NCI-H128 (cell line): Measurements from ENCODE around the gene LRP1B.
"Not testable (repeated sequence)": the region's sequence is repeated elsewhere in the genome, so short reads cannot be mapped to it uniquely, and the experiment has no call there.

Experiments used
- DNase-seq: peaks from one replicate; lab custom pipeline; 2025; ENCODE audit not compliant: unreplicated experiment; lab: John Stamatoyannopoulos, UW

Gene LRP1B

DNA sequence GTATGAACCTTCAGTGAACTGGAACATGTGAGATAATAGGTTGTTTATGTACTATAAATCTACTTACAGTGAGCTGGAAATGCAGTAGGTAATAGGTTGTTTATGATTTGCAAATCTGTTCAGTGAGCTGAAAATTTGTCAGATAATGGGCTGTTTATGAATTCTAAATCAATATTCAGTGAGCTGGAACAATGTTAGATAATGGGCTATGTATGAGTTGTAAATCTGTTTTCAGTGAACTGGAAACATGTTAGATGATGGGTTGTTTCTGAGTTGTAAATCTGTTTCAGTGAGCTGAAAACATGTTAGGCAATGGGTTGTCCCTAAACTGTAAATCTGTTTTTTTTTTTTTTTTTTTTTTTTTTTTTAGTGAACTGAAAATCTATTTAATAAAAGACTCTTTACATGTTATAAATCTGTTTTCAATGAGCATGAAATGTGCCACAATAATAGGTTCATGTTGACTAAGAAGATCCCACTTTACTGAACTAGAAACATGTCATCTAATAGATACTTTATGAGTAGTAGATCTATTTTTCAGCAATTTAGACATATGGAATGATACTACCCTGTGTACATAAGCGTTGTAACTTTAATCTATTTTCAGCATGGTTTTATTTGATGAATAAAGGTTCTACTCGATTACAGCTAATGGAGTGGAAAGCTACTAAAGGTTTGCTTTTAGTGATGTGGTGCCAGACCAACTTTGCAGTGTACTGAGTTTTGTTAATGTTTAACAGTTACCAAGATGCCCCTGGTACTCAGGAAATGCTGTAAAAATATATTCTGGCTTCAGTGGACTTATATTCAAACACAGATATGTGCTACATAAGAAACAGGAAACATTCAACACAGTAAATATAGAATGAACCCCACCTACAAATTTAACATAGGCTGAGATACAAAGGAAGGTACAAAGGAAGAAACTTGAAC lies 1471.8 kb downstream of the LRP1B start:
- DNase-seq = no peak

- no peak for DNase-seq
These were observed 1473.2 kb downstream of the LRP1B start for GRCh38 chr2:140657657-140658056.

GRCh38 chr2:140654565-140654964 lies 1476.3 kb downstream of the LRP1B start:
- DNase-seq = no peak

DNA sequence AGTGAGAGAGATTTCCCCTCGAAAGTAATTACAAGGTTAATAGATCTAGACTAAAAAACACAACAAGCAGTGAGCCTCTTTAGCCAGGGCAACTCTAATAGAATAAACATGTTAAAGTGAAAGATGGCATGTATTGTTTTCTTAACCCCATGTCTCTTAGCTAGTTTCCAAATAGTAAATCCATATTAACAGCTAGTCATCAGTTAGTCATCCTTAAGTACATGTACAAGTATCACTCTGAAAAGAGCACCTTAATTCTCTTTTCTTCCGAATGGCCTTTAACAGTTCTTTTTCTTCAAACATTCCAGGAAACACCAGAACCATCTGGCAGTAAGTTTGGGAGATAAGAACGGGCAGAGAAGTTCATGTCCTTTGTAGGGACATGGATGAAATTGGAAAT lies 1480.0 kb downstream of the LRP1B start:
- no peak for DNase-seq

GRCh38 chr2:140650134-140650533 lies 1480.7 kb downstream of the LRP1B start:
- not testable (repeated sequence) for DNase-seq

- DNase-seq = no peak
These were observed 1482.4 kb downstream of the LRP1B start for GRCh38 chr2:140648393-140648792.

DNA sequence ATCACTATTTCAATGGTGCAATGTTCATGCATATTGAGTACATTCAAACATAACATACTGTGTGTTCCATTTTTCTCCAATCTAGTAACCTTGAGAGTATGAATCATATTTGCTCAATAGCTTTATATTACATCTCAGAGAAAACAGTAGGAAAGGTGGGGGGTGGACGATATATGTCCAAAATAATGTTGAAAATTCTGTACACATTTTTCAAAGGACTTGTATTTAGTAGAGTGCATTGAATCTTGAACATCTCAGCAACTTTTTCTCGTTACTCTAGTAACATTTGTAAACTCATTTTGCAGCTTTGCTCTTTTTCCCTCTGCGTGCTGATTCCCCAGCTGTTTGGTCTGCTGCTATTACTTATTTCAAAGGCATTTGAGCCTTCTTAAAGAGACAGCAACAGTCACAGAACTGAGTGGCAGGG lies 1487.0 kb downstream of the LRP1B start:
- no peak for DNase-seq

DNA sequence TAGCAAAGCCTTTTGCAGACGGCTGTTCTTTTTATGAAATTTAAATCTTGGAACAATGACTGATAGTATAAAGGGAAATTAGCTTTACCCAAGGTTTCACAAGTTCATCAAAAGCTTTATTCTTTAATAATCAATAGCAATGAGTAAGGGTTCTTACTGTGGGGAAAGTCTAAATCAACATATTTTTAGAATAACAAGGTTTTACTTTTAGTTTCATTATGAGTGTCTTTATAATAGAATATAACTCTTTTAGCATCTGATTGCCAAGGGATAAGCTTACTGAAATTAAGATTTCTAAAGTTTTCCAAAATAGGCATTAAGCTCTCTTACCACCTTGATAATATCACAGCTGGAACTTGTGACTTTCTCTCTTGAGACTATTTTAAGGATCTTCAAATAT lies 1489.7 kb downstream of the LRP1B start:
- no peak for DNase-seq

- DNase-seq = no peak
These were observed 1491.2 kb downstream of the LRP1B start for GRCh38 chr2:140639628-140640027.

- no peak for DNase-seq
These were observed 1500.3 kb downstream of the LRP1B start for GRCh38 chr2:140630557-140630956.

- DNase-seq = no peak
These were observed 1502.9 kb downstream of the LRP1B start for GRCh38 chr2:140627885-140628284.

DNA sequence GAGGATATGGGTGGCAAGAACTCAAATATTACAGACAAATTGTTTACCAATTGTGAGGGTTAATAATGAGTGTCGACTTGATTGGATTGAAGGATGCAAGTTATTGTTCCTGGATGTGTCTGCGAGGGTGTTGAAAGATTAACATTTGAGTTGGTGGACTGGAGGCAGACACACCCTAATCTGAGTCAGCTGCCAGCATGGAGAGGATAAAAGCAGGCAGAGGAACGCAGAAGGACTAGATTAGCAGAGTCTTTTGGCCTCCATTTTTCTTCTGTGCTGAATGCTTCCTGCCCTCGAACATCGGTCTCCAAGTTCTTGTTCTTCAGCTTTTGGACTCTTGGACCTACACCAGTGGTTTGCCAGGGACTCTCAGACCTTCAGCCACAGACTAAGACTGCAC lies 1503.7 kb downstream of the LRP1B start:
- no peak for DNase-seq

GRCh38 chr2:140624200-140624599 lies 1506.6 kb downstream of the LRP1B start:
- no peak for DNase-seq

- DNase-seq = no peak
These were observed 1509.0 kb downstream of the LRP1B start for GRCh38 chr2:140621583-140622362.

DNA sequence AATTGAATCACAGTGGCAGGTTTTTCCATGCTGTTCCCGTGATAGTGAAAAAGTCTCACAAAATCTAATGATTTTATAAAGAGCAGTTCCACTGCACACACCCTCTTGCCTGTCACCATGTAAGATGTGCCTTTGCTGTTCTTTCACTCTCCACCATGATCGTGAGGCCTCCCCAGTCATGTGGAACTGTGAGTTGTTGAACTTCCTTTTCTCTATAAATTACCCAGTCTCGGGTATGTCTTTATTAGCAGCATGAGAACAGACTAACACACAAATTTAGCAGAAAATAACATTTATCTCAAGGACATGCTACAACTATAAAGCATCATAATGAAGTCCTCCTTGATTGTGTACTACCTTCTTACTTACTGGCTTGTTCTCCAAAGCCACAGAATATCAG lies 1526.0 kb downstream of the LRP1B start:
- DNase-seq = no peak

- no peak for DNase-seq
These were observed 1526.7 kb downstream of the LRP1B start for GRCh38 chr2:140604096-140604495.

GRCh38 chr2:140603416-140603815 lies 1527.4 kb downstream of the LRP1B start:
- no peak for DNase-seq

DNA sequence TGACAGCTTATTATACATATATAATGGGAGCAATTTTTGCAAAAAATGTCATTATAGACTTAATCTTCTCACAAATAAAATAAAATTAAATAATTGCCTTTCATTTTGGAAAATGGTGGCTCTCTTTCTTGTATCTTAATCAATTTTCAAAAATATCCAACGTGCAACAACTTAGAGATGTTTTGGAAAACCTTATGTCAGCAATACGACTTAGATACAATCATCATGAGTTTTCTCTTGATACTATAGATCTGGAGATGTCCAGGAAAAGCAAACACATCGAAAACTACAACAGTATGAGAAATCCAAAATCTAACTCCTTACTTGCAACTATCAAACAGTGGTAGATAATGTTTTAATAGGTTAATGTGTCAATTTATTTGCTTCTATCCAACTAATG lies 1529.0 kb downstream of the LRP1B start:
- DNase-seq = no peak

DNA sequence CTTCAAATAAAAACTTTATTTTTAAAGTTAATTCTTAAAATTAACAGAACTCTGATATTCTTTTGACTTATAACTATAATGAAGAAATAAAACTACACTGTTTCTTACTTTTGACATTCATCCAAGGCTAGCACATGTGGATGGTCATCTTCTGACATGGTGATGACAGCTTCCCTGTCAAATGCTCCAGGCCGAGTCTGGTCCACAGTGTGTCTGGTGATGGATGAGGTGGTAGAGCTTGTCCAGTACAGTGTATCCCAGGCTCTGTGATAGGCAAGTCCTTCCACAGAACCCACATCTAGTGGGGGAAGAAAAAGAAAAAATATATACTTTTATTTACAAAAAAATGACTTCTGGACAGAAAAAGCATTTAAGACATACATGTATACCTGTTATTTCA lies 1529.5 kb downstream of the LRP1B start:
- DNase-seq = no peak

- no peak for DNase-seq
These were observed 1530.7 kb downstream of the LRP1B start for GRCh38 chr2:140600116-140600515.

DNA sequence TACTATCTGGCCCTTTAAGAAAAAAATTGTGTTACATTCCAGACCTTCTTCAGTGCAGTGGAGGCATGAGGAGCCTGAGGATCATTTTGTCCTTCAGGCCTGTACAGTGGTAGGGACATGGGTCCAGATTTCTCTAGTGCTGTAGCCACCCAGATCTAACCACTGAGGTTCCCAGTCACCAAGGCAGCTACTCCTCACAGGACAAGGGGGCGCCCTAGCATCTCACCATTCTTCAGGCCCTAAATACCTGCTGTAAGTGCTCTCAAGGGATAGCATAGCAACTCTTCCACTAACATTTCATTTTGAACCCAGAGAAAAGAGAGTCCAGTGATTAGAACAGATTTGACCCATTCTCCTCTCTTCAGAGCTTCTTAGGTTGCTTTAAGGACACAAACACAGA lies 1533.0 kb downstream of the LRP1B start:
- no peak for DNase-seq

DNA sequence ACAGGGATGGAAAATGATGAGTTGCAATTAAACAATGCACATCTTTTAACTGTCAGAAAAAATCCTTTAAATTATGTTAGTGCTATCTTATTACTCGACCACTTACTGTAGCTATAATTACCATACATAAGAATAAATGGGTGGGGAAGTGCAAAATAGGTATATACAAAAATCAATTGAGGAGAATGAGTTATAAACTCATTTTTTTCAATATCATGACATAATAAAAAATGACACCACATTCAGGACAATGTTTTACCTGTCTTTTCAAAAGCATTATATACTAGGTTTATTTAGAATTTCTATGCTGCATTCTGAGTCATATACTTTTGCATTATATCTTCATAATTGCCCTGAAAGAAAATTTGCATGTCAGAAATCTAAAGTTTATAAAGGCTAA lies 1533.6 kb downstream of the LRP1B start:
- no peak for DNase-seq
